NCI-H1417 treated with DMSO at 0.1 percent for 48 hours (cell line): ENCODE results near the gene GAL.

ENCODE experiments used
- DNase-seq: peaks from one replicate; lab custom pipeline; 2025; lab: John Stamatoyannopoulos, UW

GAL gene

DNA sequence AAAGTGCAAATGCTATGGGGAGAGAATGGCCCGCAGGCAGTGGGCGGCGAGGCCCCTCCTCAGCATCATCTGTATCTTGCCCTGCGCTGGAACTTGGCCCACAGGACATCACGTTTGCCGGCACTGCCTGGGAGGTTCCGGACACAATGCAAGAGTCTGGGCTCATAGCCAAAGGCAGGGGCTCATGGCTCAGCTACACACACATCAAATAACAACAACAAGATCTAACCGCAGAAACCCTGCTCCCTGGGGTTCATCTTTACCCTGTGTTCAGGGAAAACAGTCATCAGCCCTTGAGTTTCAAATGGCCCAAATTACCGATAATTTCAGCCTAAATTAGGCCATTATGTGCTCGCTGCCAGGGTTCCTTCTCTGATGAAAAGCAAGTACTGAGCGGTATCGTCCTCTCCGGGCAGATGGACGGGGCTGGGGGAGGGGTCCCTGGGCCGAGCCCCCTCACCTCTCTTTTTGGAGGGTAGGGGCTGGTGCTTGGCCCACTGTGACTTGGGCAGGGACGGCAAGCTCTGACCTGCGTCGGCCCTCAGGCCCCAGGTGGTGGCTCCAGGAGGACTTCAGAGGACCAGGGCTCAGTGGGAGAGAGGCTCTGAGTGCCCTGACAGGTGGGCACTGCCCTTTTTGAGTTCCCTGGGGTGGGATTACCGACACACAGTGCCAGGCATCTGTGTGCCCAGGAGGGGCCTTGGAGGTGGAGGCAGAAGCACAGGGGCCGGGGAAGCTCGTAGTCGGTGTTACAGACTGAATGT lies 25.0 kb upstream of the GAL start:
- peak; percentile 72 for DNase-seq

DNA sequence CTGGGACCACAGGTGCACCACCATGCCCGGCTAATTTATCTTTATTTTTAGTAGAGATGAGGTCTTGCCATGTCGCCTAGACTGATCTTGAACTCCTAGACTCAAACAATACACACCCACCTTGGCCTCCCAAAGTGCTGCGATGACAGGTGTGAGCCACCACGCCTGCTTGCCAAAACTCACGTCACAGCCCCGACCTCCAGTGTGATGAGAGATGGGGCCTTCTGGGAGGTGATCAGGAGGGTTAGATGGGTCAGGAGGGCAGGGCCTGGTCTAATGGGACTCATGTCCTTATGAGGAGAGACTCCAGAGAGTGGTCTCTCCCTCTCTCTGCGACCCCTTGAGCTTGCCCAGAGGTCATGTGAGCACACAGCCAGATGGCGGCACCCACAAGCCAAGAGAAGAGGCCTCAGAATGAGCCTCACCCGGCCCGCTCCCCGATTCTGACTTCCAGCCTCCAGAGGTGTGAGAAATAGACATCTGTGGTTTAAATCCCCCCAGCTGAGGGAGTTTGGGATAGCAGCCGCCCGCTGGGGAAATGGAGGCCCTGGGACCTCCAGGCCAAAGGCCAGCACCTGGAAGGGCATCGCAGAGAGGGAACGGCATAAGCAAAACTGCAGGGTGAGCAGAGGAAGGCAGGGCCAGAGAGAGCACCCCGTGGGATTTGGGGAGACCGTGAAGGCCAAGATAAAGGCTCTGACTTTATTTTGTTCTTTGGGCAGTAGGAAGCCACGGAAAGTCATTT lies 24.1 kb upstream of the GAL start:
- DNase-seq, result no peak

DNA sequence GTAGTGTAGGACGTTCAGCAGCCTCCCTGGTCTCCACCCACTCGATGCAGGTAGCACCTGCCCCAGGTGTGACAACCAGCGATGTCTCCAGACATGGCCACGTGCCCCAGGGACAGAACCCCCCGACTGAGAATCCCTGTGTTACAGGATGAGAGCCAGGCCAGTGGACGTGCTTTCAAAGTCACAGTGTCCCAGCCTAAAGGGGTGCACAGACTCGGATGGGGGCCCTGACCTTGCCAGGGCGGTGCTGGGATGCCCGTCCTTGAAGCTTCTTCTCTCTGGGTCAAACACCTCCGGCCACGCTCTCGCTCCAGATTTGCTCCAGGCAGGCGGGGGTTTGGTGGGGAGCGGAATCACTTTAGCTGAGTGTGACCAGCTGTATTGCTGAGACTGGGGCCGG lies 23.3 kb upstream of the GAL start:
- no peak for DNase-seq

DNA sequence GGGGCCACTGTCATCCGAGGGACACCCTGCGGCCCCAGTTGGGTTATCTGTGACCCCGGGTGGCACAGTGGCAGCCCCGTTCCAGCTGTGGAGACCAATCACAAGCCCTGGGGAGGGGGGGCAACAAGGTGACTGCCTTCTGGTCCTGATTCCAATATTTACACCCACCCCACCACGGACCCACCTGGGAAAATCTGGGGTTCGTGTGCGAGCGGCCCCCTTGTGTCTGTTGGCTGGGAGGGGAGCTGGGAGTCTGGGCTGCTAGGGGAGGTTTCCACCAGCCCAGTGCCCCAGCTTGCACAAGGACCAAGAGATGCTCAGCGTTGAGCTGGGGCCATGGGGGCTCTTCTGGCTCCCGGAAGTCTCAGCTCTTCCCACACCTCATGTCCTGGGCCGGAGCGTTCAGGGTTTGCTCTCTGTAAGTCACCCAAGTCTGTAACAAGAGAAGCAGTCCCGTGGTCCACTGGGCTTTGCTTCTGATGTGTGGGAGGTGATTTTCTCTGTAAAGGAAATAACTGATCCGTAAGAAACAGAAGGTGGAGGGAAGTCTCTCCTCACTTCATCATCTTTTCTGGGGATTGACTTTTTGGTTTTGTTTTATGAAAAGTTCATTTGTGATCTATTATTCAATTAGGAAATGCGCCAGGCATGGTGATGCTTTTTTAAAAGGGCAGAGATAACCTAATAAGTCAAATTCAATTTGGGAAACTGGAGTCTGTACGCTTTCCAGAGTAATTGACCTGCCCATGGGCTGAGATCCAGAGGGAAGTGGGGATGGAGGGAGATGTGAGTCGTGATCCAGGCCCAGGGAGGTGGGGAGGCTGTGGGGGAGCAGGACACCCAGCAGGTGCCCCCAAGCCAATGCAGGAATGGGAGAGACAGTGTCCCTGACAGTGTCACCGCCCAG lies 22.4 kb upstream of the GAL start:
- DNase-seq, result no peak

DNA sequence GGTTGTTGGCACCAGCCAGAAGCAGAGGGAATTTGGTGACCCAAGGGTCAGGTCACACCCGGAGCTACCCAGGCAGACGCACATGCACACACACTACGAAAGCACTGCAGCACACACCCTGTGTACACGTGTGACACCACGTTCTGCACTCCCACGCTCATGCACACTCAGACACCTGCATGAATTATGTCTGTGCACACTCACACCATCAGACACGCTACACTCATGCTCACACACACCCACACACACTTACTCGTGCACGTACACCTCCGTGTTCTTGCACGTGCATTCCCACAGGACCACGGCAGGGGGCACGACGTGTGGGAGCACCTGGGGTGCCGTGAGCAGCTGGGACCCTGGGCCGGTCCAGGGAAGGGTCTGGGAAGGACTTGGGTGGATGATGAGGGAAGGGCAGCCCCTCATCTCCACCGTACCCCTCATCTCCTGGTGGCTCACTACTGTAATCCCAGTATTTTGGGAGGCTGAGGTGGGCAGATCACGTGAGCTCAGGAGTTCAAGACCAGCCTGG lies 20.8 kb upstream of the GAL start:
- no peak for DNase-seq

DNA sequence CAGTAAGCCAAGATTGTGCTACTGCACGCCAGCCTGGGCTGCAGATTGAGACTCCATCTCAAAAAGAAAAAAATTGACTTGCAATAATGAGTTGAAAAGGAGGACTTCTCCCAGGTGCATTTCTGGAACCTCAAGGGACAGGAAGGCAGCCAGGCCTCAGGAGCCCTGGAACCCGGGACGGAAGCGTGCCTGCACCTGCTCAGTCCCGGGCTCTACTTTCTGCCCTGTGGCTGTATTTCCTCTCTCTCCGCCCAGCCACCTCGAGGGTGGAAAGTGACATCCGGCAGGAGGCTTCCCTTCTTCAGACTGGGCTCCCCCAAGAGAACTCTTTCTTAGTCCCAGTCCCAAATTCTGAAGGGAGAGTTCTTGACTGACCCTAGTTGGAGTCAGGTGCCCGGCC lies 20.2 kb upstream of the GAL start:
- DNase-seq, result no peak

DNA sequence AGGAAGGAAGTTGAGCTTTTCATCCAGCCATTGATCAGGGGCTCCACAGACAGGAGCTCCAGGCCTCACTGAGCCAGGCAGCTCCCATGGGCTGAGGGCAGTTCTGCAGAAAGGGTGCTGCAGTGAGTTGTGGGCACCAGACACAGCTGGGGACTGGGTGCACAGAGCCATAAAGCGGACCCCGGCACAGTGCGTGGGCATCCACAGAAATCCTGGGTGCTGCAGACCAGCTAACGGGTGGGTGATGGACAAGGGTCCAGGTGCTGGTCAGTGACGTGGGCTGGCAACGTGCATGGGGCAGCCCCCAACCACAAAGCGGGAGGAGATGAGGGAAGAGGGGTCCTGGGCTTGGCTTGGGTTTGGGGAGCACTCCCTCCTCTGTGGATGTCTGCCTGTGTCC lies 19.4 kb upstream of the GAL start:
- DNase-seq, result no peak

DNA sequence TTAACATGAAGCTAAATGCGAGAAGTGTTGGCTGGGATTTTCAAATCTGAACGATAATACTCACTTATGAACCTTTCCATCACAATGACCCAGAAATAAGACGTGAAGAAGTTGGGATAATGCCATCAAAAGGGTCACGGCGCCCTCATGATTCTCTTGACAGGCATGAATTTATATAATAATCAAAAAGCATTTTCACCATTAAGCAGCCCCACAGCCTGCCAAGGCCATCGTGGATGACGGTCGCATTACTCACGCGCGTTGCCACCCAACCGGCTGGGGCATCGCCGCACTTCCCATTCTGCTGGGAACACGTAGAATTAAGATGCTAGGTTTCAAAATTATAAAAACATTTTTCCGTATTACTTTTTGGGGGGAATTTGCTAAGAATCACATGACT lies 18.9 kb upstream of the GAL start:
- no peak for DNase-seq

DNA sequence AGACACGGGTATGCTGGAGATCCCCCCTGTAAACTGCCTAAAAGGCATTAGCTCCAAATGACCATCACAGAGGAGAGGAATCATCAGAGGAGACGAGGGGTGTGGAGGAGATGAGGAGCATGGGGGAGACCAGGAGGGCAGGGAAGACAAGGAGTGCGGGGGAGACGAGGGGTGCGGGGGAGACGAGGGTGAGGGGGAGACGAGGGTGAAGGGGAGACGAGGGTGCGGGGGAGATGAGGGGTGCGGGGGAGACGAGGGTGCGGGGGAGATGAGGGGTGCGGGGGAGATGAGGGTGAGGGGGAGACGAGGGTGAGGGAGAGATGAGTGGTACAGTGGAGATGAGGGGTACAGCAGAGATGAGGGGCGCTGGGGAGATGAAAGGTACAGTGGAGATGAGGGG lies 17.5 kb upstream of the GAL start:
- no peak for DNase-seq

DNA sequence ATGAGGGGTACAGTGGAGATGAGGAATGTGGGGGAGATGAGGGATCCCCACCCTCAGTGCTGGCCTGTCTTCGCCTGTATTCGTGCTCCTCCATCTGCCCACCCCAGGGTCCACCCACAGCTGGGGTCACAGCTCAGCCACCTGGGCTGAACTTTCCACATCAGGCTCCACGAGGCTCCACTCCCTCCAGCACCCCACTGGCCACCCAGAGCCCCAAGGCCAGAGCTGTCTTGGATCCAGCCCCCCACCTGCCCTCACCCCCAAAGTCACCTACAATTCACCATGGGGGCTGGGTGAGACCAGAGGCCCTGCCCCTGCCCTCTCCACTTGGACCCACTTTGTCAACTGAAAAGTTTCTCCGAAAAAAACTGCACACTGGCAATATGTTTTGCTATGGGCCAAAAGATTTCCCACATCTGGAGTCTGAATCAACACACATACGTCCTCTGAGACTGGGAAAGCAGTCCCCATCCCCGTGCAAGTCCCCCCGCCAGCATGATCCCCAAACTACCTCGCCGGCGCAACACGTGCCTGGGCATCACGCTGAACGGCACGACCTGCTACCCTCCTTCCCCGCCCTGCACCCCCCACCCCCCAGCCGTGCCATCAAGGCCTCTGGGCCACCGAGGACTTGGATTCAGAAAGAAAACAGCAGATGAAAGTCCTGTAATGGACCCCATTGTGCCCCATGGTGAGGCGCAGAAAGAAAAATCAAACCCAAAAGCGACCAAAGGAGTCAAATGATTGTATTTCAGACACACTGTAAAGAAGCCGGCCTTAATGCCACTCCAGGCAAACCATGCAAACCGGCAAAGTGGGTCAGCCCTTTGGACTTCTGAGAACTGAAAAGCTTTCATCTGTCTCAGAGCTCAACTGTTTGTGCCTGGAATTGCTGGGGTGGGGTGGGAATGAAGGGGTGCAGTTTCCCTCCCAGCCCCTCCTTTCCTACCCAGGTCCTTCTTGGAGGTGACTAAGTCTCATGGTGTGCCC lies 16.5 kb upstream of the GAL start:
- DNase-seq, result no peak

DNA sequence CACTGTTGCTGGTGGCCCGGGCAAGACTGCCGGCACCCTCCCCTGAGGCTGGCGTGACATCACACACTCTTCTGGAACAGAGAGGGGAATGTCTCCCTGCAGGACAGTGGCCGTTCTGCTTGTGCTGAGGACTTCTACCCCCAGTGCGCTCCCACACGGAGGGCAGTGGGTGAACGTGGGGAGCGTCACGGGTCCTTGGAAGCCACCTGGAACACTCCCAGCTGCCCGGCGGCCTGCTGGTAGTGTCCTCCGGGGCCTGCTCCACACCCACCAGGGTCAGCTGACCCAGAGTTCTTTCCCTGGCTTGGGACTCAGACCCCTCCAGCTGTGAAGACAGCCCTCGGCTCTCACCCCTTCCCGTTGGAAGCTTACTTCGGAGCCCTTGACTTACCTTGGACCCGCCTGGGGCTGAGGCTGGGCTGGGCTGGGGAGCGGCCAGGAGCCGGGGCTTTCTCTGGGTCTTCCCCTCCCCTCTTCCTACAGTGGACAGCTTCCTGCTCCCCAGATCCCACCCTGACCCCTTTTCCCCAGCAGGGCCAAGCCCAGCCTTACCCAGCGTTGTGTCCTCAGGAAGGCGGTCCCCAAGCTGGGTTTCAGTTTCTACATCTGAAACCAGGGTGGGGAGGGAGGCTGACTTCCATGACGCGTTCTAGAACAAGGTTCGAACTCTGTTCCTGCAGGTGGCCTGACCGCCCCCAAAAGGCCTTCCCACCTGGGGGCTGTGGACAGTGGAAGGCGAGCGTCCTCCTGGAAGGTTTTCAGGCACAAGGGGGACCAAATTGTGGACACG lies 14.8 kb upstream of the GAL start:
- DNase-seq, result no peak

DNA sequence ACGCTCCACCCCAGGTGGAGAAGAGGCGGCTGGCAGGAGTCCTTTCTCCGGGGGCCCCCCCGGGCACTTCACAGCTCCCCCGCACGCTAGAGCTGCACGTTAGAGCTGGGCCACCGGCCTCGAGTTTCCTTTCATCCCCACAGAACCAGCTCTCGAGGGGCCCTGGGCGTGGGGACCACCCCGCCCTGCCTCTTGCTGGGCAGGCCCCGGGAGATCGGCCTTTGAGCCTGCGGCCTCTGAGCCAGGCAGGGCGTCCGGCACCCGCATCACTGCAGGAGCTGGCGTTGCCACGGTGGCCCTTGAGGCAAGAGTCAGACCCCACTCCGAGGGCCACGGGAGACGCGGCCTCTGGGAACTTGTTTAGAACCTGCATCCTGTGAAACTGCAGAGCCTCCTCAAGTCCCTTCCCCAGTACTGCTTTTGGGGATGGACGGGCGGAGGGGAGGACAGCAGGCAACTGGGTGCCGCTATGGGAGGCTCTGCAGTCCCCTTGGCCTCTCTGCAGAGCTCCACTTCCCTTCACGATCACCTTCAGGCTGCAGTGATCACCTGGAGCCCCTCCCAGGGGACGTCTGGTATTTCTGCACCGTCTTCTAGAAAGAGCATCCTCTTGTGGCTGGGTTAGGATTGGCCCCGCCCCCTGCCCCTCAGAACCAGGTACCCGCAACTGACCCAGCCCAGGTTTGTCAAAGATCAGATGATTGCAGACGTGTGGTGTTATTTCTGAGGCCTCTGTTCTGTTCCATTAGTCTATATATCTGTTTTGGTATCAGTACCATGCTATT lies 13.9 kb upstream of the GAL start:
- no peak for DNase-seq

DNA sequence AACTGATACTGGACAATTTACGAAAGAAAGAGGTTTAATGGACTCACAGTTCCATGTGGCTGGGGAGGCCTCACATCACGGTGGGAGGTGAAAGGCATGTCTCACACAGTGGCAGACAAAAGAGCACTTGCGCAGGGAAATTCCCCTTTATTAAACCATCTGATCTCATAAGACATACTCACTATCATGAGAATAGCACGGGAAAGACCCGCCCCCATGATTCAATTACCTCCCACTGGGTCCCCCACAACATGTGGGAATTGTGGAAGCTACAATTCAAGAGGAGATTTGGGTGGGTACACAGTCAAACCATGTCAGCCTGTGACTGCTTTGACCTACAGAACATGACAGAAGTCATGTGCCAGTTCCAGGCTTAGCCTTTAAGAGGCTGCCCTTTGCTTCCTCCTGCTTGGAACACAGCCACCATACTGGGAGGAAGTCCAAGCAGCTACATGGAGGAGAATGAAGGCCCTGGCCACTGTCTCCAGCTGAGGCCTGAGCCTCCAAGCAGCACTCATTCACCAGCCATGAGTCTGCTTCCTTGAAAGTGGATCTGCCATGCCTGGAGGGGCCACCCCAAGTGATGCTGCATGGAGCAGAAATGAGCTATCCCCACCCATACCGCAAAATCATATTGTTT lies 10.9 kb upstream of the GAL start:
- no peak for DNase-seq

DNA sequence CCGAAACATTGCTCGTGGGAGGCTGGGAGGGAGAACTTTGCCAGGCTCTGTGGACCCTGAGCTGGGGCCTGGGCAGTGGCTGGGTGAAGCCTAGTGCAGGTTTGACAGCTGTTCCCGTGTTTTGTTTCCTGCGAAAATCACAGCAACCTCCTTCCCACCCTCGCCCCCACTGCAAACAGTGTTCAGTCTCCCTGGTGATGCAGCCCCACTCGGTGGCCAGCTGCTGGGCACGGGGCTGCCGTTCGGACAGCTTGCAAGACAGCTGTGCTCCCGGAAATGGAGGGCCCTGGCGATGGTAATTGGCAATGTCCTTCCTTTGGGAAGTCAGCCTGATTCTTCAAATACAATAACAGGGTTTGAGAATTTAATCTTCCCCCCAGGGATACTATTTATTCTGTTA lies 10.4 kb upstream of the GAL start:
- DNase-seq, result no peak

DNA sequence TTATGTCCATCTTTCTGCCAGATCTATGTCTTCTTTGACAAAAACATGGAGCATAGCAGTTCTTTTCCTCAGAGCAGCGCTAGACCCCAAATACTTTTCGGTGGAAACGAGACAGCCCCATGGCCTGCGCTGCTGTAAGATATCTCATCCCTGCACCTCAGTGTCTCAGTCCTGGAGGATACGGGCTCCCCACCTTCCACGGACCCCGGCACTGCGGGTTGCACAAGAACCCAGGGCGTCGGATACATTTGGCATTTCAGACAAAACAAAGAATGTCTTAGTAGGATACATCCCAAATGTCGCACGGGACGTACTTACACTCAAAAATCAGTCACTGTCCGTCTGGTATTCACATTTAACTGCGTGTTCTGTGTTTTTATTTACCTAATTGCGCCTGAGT lies 9.9 kb upstream of the GAL start:
- DNase-seq, result no peak

DNA sequence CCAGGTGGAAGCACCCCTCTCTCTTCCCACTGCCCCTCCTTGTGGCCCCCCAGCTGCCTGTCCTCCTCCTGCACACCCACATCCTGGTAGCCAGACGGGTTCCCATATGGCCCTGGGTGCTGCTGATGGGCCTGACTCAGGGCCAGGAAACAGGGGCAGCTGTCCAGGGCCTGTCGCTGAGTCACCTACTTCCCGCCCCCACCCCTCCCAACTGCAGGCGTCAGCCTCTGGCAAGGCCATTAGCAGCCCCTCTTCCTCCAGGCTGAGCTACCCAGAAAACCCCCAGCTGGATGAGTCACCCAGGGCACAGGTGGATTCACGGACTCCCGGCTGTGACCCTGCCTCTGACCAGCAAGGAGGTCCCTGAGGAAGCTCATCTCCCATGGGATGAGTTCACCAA lies 6.9 kb upstream of the GAL start:
- no peak for DNase-seq

DNA sequence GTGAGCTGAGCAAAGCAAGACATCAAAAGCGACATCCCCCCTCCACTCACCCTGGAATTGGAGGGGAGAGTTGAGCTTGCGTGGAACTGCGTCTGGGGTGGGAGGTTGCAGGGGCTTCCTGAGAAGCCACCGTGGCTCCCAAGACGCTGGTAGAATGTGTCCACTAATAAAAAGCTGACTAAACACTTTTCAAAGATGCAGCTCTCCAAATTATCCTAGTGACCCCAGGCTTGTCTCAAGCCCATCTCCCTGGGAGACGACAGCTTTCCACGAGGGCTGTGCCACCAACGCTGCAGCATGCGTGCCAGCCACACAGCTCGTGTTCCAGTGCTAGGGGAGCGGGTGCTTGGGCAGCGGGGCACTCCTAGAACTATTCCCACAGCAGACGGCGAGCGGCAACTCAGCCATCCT lies 6.3 kb upstream of the GAL start:
- DNase-seq, result no peak

DNA sequence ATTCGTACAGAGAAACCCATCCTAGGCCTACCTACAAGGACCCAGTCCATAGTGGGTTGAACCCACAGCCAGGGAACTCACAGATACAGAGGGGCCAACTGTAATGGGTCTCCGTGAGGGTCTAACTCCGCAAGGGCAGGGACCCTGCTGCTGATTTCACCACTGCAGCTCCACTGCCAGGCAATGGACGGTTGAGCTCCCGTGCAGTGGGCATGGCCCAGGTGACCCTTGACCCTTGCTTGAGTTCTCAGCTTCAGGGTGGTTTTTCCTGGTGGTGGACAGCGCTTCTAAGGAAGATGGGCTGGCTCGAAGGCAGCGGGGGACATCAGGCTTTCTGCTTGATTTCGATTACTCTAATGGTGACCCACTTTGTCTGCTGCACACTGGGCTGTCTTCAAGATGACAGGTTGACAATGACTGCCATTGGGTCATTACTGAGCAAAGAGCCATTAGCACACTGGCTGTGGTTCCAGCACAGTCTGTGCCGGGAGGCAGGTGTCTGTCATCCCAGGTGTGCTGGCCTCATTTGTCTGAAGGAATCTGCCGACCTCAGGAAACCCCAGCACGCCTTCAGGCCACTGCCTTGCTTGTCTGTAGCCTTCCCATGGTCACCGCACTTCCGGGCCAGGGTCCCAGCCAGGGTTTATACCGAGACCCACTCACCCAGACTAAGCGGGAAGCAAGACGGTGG lies 3.7 kb upstream of the GAL start:
- no peak for DNase-seq
